ENCODE measurements around the gene DSCAML1.

DSCAML1 gene

DNA sequence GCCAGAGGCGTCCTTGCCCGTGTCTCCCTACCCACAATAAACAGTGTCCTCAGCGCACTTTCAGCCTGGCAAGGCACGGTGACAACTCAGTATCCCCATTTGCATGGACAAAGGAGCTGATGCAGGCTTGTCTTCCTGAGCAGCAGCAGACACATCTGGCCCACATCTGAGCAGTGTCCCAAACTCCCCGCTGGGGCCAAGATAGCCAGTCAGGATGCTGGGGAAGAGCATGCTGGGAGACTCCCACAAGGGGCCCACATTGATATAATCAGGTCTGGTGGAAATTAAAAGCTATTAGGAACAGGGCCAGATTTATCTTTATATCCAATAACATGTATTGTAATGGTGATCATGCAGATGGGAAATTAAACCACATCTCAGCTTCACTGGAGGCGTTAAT is 24.7 kb downstream of the DSCAML1 start:
- H3K4me3 ChIP-seq (replicated peaks; ENCODE audit: low read depth, low read length), result no peak overlapping the region
- no peak for DNase-seq (ENCODE audit: low read depth)
- TF ChIP-seq, protein P1, sequence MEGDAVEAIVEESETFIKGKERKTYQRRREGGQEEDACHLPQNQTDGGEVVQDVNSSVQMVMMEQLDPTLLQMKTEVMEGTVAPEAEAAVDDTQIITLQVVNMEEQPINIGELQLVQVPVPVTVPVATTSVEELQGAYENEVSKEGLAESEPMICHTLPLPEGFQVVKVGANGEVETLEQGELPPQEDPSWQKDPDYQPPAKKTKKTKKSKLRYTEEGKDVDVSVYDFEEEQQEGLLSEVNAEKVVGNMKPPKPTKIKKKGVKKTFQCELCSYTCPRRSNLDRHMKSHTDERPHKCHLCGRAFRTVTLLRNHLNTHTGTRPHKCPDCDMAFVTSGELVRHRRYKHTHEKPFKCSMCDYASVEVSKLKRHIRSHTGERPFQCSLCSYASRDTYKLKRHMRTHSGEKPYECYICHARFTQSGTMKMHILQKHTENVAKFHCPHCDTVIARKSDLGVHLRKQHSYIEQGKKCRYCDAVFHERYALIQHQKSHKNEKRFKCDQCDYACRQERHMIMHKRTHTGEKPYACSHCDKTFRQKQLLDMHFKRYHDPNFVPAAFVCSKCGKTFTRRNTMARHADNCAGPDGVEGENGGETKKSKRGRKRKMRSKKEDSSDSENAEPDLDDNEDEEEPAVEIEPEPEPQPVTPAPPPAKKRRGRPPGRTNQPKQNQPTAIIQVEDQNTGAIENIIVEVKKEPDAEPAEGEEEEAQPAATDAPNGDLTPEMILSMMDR (IDR thresholded peaks at IDR 0.05; ENCODE audit: low read length, missing control alignments), result no peak

DNA sequence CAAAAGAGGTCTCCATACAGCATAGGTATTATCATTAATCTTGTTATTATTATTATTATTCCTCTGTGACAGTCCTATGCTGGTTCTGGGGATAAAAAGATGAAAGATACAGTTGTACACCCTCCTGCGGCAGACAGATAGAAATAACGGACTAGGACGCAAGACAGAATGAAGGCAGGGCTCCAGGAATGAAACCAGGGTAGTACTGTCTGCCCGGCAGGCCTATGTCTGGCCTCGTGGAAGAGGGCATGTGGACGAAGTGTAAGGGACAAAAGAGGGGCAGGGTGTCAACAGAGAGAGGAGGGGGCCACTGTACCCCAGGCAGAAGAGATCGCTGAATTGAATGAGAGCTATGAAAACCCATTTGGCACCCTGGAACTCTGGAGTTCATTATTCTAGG is 25.2 kb downstream of the DSCAML1 start:
- TF ChIP-seq, protein P1 (IDR thresholded peaks at IDR 0.05; ENCODE audit: low read length, missing control alignments), result no peak
- no peak for DNase-seq (ENCODE audit: low read depth)
- H3K4me3 ChIP-seq (replicated peaks; ENCODE audit: low read depth, low read length), result no peak overlapping the region

DNA sequence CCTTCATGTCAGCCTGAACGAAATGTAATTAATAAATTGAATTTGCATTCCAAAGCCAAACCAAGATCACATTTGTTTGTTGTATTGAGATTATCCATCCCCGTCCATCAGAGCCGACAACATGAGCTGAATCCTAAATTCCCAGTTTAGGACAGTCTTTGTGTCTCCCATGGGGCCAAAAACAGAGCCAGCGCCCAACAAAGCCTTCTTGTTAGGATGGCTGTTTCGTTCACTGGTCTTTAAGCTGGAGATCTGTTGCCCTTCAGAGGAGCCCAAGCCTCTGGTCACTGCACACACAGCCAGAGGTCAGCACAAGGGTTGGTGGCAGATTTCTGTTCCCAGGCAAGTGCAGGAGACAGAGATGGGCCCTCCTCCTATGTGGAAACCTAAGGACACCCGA is 25.8 kb downstream of the DSCAML1 start:
- DNase-seq (ENCODE audit: low read depth), result no peak
- TF ChIP-seq, protein P1 (IDR thresholded peaks at IDR 0.05; ENCODE audit: low read length, missing control alignments), result no peak
- H3K4me3 ChIP-seq (replicated peaks; ENCODE audit: low read depth, low read length), result no peak overlapping the region

DNA sequence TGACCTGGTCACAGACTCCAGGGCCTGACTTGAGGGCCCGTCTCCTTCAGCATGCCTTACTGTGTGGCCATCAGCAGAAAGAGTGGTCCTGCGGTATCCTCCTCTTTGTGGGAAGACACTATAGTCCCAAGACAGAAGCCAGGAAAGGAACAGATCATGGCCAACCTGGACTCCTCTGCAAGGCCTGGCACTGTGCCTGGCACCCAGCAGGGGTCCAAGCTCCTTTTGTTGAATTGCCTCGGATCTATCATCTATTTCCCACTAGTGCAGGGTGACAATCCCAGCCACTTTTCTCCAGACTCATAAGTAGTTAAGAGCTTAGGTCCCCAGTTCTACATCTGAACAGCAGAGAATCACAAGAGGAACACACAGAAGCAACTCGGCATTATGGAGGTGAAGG is 27.0 kb downstream of the DSCAML1 start:
- H3K4me3 ChIP-seq (replicated peaks; ENCODE audit: low read depth, low read length), result no peak overlapping the region
- DNase-seq (ENCODE audit: low read depth), result no peak
- TF ChIP-seq, protein P1 (IDR thresholded peaks at IDR 0.05; ENCODE audit: low read length, missing control alignments), result no peak

DNA sequence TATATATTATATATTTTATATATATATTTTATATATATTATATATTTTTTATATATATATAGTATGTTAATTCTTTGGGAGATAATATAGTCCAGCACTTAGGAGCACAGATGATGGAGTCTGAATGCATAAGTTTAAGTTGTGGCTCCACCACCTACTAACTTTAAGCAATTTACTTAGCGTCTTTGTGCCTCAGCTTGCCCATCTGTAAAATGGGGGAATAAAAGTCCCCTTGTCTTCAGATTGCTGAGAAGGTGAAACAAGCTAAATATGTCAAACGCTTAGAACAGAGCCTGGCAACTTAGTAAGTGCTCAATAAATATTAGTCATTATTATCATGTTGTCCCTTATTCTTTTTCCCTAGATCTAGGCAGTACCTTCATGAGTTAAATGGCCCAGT is 27.5 kb downstream of the DSCAML1 start:
- TF ChIP-seq, protein P1 (IDR thresholded peaks at IDR 0.05; ENCODE audit: low read length, missing control alignments), result no peak
- no peak overlapping the region for H3K4me3 ChIP-seq (replicated peaks; ENCODE audit: low read depth, low read length)
- DNase-seq (ENCODE audit: low read depth), result no peak

DNA sequence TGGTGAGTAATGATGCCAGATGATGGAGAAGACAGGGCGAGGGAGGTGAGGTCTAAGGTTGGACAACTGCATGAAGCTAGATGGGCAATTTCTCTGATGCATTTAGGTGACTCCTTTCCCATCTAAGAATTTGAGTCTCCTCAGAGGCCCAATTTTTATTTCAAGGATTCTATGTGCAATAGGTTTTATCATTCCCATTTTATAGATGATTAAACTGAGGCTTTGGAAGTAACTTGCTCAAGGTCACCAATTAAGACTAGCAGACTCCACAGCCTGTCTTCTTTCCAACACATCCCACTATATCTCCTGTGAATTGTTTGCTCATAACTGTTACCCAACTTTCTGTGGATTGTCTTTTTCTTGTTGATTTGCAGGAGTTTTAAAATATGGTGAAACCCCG is 28.5 kb downstream of the DSCAML1 start:
- TF ChIP-seq, protein P1 (IDR thresholded peaks at IDR 0.05; ENCODE audit: low read length, missing control alignments), result no peak
- no peak overlapping the region for H3K4me3 ChIP-seq (replicated peaks; ENCODE audit: low read depth, low read length)
- DNase-seq (ENCODE audit: low read depth), result no peak

DNA sequence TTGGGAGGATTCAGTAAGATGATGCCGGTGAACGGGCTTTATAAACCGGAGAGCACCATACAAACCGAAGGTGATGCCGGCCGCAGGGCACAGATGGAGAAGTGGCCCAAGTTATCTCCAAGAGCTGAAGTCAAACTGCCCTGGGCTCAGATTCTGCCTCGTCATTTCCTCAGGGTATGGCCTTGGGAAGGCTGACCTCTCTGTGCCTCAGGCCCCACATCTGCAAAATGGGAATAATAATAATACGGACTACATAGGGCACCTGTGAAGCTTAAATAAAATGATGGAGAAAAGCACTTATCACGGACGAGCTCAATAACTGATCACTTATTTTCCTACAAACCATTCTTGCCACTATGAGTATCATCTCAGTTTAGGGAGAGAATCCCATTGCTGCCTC is 29.9 kb downstream of the DSCAML1 start:
- TF ChIP-seq, protein P1 (IDR thresholded peaks at IDR 0.05; ENCODE audit: low read length, missing control alignments), result no peak
- no peak overlapping the region for H3K4me3 ChIP-seq (replicated peaks; ENCODE audit: low read depth, low read length)
- no peak for DNase-seq (ENCODE audit: low read depth)
